ENCODE measurements around the gene PHLPP1.

Gene PHLPP1

DNA sequence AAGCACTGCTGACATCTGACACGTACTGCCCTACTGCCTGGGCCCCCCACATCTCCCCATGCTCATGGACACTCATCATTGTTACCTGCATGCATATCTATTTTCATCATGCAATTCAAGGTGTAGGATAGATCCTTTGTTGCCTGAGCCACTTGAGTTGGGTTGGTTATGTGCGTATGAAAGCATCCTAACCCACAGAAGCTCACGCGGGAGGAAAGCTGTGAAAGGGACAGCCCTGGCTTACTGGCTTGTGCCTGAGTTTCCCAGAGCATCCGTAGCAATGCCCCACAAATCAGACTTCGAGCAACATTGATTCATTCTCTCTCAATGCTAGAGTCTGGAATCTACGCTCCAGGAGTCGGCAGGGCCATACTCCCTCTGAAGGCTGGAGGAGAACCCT is 285.5 kb downstream of the PHLPP1 start:
- no peak for ATAC-seq
- peaks cover 3% of the 10 kb centered on the region for H3K27me3 Mint-ChIP-seq
- H3K4me3 Mint-ChIP-seq: no peak overlapping the region
- DNase-seq: no peak
- H3K9me3 Mint-ChIP-seq: no peaks in the 10 kb centered on the region
- no peak overlapping the region for H3K27ac Mint-ChIP-seq
- H3K4me1 Mint-ChIP-seq: no peaks in the 10 kb centered on the region
- no peaks in the 10 kb centered on the region for H3K36me3 Mint-ChIP-seq (ENCODE audit: low read depth)

DNA sequence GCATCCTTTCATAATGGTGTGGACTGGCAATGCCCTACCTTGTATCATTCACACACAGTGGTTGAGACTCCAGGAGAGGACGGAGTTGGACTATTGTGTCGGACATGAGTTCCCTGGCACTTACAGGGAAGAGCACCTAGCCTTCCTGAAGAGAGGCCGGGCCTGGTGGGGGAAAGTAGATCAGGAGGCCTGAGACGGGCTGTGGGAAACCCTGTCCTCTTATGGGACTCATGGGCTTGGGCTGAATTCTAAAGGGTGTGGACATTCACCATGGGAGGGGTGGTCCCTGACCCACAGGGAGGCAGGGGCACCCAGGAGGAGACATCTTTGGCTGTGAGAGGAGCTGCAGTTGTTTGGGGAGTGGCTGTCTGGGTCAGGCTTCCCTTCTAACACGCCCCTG is 286.5 kb downstream of the PHLPP1 start:
- peaks cover 3% of the 10 kb centered on the region for H3K27me3 Mint-ChIP-seq
- no peak overlapping the region for H3K27ac Mint-ChIP-seq
- H3K4me1 Mint-ChIP-seq: no peaks in the 10 kb centered on the region
- no peak overlapping the region for H3K4me3 Mint-ChIP-seq
- no peaks in the 10 kb centered on the region for H3K36me3 Mint-ChIP-seq (ENCODE audit: low read depth)
- no peak for DNase-seq
- ATAC-seq: no peak
- no peaks in the 10 kb centered on the region for H3K9me3 Mint-ChIP-seq

DNA sequence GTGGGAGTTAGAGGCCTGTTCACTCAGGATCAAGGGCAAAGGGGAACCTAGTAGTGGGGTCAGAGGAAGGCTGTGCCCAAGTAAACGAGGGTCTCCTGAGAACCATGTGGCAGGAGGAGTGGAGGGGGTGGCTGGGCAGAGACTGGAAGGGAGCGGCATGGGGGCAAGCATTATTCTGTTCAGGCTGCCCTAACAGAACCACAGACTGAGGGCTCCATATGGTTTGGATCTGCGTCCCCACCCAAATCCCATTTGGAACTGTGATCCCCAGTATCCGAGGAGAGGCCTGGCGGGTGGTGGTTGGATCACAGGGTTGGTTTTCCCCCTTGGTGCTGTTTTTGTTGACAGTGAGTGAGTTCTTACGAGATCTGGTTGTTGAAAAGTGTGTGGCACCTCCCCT is 287.0 kb downstream of the PHLPP1 start:
- Mint-ChIP-seq H3K27ac (no peak overlapping the region), H3K9me3 (no peaks in the 10 kb centered on the region), H3K4me3 (no peak overlapping the region), H3K4me1 (no peaks in the 10 kb centered on the region), H3K27me3 (peaks cover 3% of the 10 kb centered on the region), H3K36me3 (ENCODE audit: low read depth) (no peaks in the 10 kb centered on the region)
- no peak for DNase-seq
- ATAC-seq: no peak

DNA sequence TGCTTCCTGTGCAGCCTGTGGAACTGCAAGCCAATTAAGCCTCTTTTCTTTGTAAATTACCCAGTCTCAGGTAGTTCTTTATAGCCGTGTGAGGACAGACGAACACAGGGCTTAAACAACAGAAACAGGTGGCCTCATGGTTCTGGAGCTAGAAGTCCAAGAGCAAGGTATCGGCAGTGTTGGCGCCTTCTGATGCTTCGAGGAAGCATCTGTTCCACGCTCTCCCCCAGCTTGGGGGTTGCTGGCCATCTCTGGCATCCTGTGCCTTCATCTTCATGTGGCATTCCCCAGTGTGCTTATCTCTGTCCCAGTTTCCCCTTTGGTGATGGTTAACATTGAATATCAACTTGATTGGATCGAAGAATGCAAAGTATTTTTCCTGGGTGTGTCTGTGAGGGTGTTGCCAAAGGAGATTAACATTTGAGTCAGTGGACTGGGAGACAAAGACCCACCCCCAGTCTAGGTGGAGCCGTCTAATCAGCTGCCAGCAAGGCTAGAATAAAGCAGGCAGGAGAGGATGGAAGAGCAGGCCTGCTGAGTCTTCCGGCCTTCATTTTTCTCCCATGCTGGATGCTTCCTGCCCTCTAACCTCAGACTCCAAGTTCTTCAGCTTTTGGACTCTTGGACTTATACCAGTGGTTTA is 287.6 kb downstream of the PHLPP1 start:
- Mint-ChIP-seq H3K27ac (no peak overlapping the region), H3K4me1 (no peaks in the 10 kb centered on the region), H3K4me3 (no peak overlapping the region), H3K27me3 (peaks cover 3% of the 10 kb centered on the region), H3K36me3 (ENCODE audit: low read depth) (no peaks in the 10 kb centered on the region), H3K9me3 (no peaks in the 10 kb centered on the region)
- DNase-seq (no peak), ATAC-seq (no peak)

DNA sequence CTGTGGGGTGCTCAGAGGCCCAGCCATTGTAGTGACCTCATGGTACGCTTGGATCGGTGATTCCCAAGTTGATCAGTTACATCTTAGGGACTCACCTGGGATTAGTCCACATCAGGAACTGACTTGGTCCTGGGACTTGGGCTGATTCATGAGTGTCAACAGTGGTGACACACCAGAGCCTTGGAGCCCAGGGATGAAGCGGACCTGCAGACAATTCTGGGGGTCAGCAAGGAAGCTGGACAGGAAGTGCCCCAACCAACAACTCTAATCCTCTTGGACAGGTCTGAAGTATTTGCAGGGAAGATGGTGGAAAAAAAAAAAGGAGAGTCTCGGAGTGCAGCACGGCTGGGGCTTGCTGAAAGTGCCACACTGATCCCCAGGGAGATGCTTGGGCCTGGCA is 288.6 kb downstream of the PHLPP1 start:
- Mint-ChIP-seq H3K9me3 (no peaks in the 10 kb centered on the region), H3K36me3 (ENCODE audit: low read depth) (no peaks in the 10 kb centered on the region), H3K4me1 (no peaks in the 10 kb centered on the region), H3K4me3 (no peak overlapping the region), H3K27ac (no peak overlapping the region), H3K27me3 (peaks cover 2% of the 10 kb centered on the region)
- DNase-seq: no peak
- no peak for ATAC-seq

DNA sequence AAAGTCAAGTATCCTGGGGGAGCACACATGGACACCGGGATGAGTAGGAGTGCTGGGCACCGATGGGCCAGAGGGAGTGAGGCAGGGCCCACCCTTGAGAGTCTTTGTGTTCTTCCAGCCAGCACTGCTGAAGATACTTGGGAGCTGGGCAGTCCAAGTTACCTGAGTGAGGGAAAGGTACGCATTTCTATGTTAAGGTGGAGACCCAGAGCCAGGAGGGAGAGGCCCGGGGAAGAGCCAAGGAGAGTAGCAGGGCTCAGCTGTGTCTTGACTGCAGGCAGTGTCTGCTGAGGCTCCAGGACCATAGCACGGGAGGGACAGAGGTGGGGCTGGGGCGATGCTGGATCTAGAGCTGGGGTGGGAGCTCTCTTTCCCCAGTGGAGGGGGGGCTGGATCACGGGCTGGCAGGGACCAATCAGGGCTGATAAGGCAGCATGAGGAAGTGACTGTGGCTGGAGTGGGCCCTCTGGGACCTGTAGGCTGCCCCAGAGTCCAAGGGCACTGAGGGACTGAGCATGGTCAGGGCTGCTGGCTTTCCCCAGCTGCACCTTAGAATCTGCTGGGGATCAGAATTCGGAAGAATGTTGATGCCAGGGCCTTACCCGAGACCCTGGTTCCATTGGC is 289.2 kb downstream of the PHLPP1 start:
- Mint-ChIP-seq H3K9me3 (no peaks in the 10 kb centered on the region), H3K36me3 (ENCODE audit: low read depth) (no peaks in the 10 kb centered on the region), H3K4me1 (no peaks in the 10 kb centered on the region), H3K4me3 (no peak overlapping the region), H3K27ac (no peak overlapping the region), H3K27me3 (no peaks in the 10 kb centered on the region)
- ATAC-seq (no peak), DNase-seq (no peak)

DNA sequence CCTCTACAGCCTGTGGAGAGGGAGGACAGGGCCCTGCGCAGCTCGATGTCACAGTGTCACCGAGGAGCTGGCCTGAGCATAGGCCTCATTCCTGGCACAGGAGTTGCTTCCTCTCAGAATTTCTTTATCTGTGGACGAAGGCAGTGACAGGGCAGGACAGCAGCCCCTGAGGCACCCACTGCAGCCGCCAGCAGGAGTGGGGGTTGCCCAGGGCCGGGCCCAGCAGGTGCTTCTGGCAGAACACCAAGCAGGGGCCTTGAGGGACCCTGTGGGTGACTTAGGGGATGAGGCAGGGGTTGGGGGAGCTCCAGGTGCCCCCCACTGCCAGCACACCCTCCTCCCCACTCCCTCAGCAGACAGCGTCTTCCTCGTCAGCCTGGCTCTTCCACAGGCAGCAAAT is 290.0 kb downstream of the PHLPP1 start:
- no peak overlapping the region for H3K27ac Mint-ChIP-seq
- no peak overlapping the region for H3K4me3 Mint-ChIP-seq
- DNase-seq: no peak
- H3K36me3 Mint-ChIP-seq (ENCODE audit: low read depth): no peaks in the 10 kb centered on the region
- no peaks in the 10 kb centered on the region for H3K4me1 Mint-ChIP-seq
- ATAC-seq: no peak
- H3K27me3 Mint-ChIP-seq: no peaks in the 10 kb centered on the region
- no peaks in the 10 kb centered on the region for H3K9me3 Mint-ChIP-seq

DNA sequence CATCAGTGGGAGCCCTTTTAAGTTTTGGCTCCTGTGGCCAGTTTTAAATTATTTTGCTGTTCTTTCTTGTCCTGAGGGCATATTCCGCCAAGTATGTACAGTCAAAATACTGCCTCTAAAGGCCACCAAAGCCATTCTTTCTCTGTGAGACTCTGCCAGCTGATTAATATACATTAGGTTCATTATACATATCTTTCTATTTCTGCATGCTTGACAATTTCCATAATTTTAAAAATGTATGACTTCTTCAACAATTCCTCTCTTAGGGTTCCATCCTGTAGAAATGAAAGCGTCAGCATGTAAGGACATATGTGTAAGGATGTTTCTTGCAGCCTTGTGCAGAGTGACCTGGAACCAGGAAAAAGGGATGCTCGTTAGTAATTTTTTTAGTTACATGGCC is 291.9 kb downstream of the PHLPP1 start:
- H3K36me3 Mint-ChIP-seq (ENCODE audit: low read depth): no peaks in the 10 kb centered on the region
- no peak overlapping the region for H3K27ac Mint-ChIP-seq
- ATAC-seq (no peak), DNase-seq (no peak)
- no peaks in the 10 kb centered on the region for H3K4me1 Mint-ChIP-seq
- H3K9me3 Mint-ChIP-seq: no peaks in the 10 kb centered on the region
- no peaks in the 10 kb centered on the region for H3K27me3 Mint-ChIP-seq
- no peak overlapping the region for H3K4me3 Mint-ChIP-seq

DNA sequence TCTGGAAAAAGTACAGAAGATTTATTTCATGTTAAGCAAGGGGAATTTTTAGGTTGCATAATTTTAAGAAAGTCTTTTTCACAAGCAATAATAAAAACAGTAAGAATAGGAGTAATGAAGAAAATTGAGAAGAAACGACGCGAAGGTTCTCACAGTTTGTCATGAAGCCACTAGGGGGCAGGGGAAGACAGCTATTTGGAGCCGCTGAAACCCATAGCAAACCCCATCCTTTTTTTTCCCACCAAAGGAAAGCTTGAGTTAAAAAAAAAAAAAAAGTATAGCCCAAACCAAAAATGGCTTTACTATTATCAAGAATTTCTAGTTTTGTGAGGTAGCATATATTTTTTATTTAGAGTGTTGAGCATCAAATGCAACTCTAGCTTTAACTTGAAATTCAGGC is 300.9 kb downstream of the PHLPP1 start:
- no peaks in the 10 kb centered on the region for H3K4me1 Mint-ChIP-seq
- H3K36me3 Mint-ChIP-seq (ENCODE audit: low read depth): no peaks in the 10 kb centered on the region
- peaks cover 10% of the 10 kb centered on the region for H3K27me3 Mint-ChIP-seq
- H3K27ac Mint-ChIP-seq: no peak overlapping the region
- peaks cover 12% of the 10 kb centered on the region for H3K9me3 Mint-ChIP-seq
- ATAC-seq (no peak), DNase-seq (peak; percentile 50)
- no peak overlapping the region for H3K4me3 Mint-ChIP-seq

DNA sequence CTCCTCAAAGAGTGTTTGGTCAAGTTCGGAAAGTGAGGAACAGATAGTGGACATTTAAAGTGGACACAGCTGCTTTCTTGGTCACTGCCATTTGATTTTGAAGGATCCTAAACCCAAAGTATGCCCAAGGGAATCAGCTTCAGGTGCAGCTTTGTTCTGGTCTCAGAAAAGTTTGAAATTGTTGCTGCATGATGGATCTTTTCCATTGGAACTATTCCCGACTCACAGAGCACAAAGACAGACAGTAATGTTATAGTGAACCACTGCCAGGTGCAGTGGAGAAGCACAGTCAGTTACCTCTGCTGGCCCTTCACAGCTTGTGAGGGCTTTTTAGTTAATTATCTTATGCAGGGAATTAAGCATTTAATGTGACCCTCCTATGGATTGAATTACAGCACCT is 301.7 kb downstream of the PHLPP1 start:
- ATAC-seq (no peak), DNase-seq (no peak)
- Mint-ChIP-seq H3K27ac (no peak overlapping the region), H3K9me3 (peaks cover 12% of the 10 kb centered on the region), H3K4me1 (no peaks in the 10 kb centered on the region), H3K36me3 (ENCODE audit: low read depth) (no peaks in the 10 kb centered on the region), H3K27me3 (peaks cover 10% of the 10 kb centered on the region), H3K4me3 (no peak overlapping the region)

DNA sequence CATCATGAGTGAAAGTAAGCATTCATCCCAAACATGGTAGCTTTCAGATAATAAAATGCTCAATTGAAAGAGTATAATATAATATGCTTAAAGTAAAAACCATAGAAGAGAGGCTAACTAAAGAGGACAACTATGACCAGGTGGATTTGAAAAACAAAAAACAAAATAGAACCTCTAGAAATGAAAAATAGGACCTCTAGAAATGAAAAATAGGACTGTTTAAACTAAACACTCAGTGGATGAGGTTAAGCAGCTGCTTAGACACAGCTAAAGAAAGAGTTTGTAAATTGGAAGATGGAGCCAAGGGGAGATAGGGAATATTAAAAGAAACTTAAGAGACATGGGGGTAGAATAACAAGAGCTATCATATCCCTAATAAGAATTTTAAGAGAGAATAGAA is 302.6 kb downstream of the PHLPP1 start:
- Mint-ChIP-seq H3K4me1 (no peaks in the 10 kb centered on the region), H3K4me3 (no peak overlapping the region), H3K27me3 (peaks cover 10% of the 10 kb centered on the region), H3K36me3 (ENCODE audit: low read depth) (no peaks in the 10 kb centered on the region), H3K27ac (no peak overlapping the region), H3K9me3 (peaks cover 12% of the 10 kb centered on the region)
- DNase-seq (no peak), ATAC-seq (no peak)

DNA sequence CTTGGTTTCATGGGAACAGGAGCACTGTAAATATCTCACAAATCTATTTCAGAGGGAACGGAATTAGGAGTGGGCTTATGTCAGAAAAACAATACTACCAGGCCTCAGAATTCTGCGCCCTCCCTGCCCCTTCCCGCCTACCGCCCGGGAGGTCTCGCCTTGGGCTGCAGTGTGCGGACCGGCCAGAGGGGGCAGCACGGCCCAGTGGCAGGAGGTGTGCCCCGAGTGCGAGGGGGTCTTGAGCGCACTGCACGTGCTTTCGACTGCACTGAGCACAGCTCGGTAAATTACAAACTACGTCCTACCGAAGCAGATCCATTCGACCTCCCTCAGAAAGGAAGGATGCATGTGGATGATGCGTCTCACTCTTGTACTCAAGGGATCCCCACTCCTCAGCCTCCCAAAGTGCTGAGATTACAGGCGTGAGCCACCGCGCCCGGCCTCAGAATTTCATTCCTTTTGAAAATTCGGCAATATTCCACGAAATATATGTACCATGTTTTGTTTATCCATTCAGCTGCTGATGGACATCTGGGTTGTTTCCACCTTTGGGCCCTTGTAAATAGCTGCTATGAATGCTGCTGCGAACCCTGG is 307.2 kb downstream of the PHLPP1 start:
- peak; percentile 41 for DNase-seq
- Mint-ChIP-seq H3K4me1 (no peaks in the 10 kb centered on the region), H3K27ac (no peak overlapping the region), H3K36me3 (ENCODE audit: low read depth) (no peaks in the 10 kb centered on the region), H3K27me3 (no peaks in the 10 kb centered on the region), H3K9me3 (peaks cover 10% of the 10 kb centered on the region), H3K4me3 (no peak overlapping the region)
- ATAC-seq: no peak

DNA sequence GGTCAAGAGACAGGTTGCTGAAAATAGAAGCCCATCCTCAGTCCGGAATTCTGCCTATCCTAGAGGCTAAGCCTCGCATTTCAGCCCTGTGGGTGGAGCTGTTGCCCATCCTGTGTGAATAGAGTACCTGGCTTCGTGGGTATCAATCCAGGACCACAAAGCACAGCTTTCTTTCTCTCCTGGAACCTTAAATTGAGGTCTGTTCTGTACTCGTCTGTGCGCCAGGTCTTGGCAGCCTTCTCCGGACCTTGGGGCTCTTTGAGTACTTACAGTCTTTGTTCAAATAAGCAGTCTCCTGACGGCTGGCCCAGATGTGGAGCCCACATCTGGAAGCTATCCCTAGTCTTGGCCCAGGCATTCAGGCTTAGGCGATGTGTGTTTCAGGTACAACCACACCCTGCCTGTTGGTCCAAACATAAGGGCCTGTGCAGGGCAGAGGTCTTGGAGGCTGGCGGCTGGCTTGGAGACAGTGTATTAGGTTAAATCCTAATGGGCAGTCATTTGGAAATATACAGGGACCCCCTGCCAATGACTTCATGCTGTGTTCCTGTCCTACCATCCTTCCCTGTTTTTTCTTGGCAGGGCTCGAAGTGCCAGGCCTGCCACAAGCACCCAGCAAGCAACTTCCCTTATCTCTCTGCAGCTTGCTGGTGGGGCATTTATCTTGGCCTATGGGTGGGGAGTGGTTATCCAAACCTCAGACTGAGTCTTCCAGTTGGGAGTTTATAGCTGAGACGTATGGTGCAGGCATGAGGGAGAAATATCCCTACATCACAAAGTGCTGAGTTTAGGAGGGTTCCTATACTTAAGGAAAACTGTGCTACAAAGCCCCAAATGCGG is 310.1 kb downstream of the PHLPP1 start:
- Mint-ChIP-seq H3K27me3 (no peaks in the 10 kb centered on the region), H3K27ac (no peak overlapping the region), H3K36me3 (ENCODE audit: low read depth) (no peaks in the 10 kb centered on the region), H3K9me3 (peaks cover 1% of the 10 kb centered on the region), H3K4me1 (no peaks in the 10 kb centered on the region), H3K4me3 (no peak overlapping the region)
- ATAC-seq (no peak), DNase-seq (no peak)

DNA sequence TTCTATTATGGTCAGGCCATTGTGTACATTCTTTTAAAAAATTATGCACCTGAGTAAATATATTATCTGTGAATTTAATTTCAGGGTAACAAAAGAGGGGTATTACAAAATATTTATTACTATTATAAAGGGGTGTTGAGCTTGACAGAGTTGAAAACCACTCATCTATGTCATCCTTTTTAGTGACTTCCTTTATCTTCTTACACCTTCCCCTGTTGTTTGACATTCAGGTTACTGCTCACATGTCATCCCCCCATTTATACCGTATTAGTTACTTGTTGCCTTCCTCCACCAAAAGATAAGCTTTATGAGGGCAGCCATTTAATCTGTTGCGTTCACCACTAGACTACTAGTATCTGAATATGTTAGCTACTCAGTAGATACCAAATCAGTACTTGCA is 313.0 kb downstream of the PHLPP1 start:
- H3K4me1 Mint-ChIP-seq: no peaks in the 10 kb centered on the region
- H3K27me3 Mint-ChIP-seq: no peaks in the 10 kb centered on the region
- H3K9me3 Mint-ChIP-seq: peaks cover 6% of the 10 kb centered on the region
- H3K4me3 Mint-ChIP-seq: no peak overlapping the region
- no peak for ATAC-seq
- no peak overlapping the region for H3K27ac Mint-ChIP-seq
- no peaks in the 10 kb centered on the region for H3K36me3 Mint-ChIP-seq (ENCODE audit: low read depth)
- DNase-seq: no peak
